GM12801 (cell line): ENCODE data around the gene IRF3.

ENCODE experiments used
- TF ChIP-seq, protein P1 (sequence below): IDR thresholded peaks from one replicate; pipeline ENCODE4 v1.5.1; 2011; ENCODE audit warnings: control low read depth; ENCODE audit not compliant: insufficient read length; ENCODE audit errors: extremely low read depth

The IRF3 gene

DNA sequence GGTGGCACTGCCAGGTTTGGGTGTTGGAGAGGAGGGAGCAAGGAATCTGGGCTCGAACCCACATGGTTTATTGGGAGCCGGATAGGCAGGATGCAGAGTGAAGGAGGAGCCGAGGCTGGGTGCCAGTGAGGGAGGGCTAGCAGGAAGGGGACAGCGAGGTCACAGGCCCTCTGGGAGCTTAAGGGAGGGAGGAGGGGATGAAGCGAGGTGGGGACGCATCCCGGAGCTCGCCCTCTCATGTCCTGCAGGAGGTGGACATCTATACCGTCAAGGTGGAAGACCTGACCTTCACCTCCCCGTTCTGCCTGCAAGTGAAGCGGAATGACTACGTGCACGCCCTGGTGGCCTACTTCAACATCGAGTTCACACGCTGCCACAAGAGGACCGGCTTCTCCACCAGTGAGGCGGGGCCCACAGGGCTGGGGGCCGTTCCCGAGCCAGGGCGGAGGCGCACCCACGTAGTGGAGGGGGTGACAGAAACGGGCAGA is 20.2 kb upstream of the IRF3 start:
- TF ChIP-seq, protein P1, sequence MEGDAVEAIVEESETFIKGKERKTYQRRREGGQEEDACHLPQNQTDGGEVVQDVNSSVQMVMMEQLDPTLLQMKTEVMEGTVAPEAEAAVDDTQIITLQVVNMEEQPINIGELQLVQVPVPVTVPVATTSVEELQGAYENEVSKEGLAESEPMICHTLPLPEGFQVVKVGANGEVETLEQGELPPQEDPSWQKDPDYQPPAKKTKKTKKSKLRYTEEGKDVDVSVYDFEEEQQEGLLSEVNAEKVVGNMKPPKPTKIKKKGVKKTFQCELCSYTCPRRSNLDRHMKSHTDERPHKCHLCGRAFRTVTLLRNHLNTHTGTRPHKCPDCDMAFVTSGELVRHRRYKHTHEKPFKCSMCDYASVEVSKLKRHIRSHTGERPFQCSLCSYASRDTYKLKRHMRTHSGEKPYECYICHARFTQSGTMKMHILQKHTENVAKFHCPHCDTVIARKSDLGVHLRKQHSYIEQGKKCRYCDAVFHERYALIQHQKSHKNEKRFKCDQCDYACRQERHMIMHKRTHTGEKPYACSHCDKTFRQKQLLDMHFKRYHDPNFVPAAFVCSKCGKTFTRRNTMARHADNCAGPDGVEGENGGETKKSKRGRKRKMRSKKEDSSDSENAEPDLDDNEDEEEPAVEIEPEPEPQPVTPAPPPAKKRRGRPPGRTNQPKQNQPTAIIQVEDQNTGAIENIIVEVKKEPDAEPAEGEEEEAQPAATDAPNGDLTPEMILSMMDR, result no peak

- TF ChIP-seq, protein P1, result no peak
Measured at GRCh38 chr19:49684983-49685553, 19.4 kb upstream of the IRF3 start.

- TF ChIP-seq, protein P1, result no peak
Measured at GRCh38 chr19:49684251-49684982, 18.8 kb upstream of the IRF3 start.

- TF ChIP-seq, protein P1, result no peak
Measured at GRCh38 chr19:49683814-49684250, 18.2 kb upstream of the IRF3 start.

GRCh38 chr19:49682274-49682673 is 16.6 kb upstream of the IRF3 start:
- TF ChIP-seq, protein P1, result no peak

DNA sequence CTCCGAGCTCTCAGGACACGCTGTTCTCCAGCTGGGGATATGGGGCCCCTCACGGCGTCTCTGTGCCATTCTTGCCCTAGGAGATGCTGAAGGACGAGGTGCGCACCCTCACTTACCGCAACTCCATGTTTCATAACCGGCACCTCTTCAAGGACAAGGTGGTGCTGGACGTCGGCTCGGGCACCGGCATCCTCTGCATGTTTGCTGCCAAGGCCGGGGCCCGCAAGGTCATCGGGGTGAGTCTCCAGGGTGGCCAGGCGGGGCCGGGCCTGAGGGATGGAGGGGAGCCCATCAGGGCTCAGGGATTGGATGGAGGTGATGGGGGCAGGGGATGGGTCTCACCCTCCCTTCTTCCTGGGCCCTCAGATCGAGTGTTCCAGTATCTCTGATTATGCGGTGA is 16.2 kb upstream of the IRF3 start:
- TF ChIP-seq, protein P1, result no peak

GRCh38 chr19:49680421-49681351 is 15.0 kb upstream of the IRF3 start:
- TF ChIP-seq, protein P1, result peak; percentile 95
